HEK293T (cell line): ENCODE measurements around the gene FHIT.

ENCODE experiments used
- ARNT ChIP-seq: fragments of 450-650 bp; IDR thresholded peaks from 2 replicates; pipeline ENCODE4 v1.6.1; 2017; ENCODE audit warnings: mild to moderate bottlenecking
- BHLHE40 ChIP-seq: fragments of 450-650 bp; IDR thresholded peaks from 2 replicates; pipeline ENCODE4 v1.6.1; 2016; ENCODE audit warnings: mild to moderate bottlenecking, moderate library complexity, borderline replicate concordance
- CTBP1 ChIP-seq: fragments of 450-650 bp; IDR thresholded peaks from 2 replicates; pipeline ENCODE4 v1.6.1; 2016; ENCODE audit warnings: borderline replicate concordance
- ELF4 ChIP-seq: fragments of 450-650 bp; IDR thresholded peaks from 2 replicates; pipeline ENCODE4 v1.6.1; 2017; ENCODE audit warnings: antibody characterized with exemption
- FOXK2 ChIP-seq: fragments of 450-650 bp; IDR thresholded peaks from 2 replicates; pipeline ENCODE4 v1.6.1; 2016; ENCODE audit warnings: mild to moderate bottlenecking
- L3MBTL2 ChIP-seq: fragments of 450-650 bp; conservative IDR thresholded peaks from 2 replicates; pipeline ENCODE4 v1.6.1; 2016; ENCODE audit warnings: mild to moderate bottlenecking
- NFRKB ChIP-seq: fragments of 450-650 bp; IDR thresholded peaks from 2 replicates; pipeline ENCODE4 v1.6.1; 2016; ENCODE audit warnings: mild to moderate bottlenecking, moderate library complexity
- SP1 ChIP-seq: fragments of 450-650 bp; IDR thresholded peaks from 2 replicates; pipeline ENCODE4 v1.6.1; 2017
- SUZ12 ChIP-seq: fragments of 450-650 bp; IDR thresholded peaks from 2 replicates; pipeline ENCODE4 v1.6.1; 2016; ENCODE audit warnings: mild to moderate bottlenecking
- TARDBP ChIP-seq: fragments of 450-650 bp; IDR thresholded peaks from 2 replicates; pipeline ENCODE4 v1.6.1; 2016
- ZNF384 ChIP-seq: fragments of 450-650 bp; IDR thresholded peaks from 2 replicates; pipeline ENCODE4 v1.6.1; 2016
- TF ChIP-seq, protein P1 (sequence below): fragments of 450-650 bp; IDR thresholded peaks from 2 replicates; pipeline ENCODE4 v1.6.1; 2016

DNA sequence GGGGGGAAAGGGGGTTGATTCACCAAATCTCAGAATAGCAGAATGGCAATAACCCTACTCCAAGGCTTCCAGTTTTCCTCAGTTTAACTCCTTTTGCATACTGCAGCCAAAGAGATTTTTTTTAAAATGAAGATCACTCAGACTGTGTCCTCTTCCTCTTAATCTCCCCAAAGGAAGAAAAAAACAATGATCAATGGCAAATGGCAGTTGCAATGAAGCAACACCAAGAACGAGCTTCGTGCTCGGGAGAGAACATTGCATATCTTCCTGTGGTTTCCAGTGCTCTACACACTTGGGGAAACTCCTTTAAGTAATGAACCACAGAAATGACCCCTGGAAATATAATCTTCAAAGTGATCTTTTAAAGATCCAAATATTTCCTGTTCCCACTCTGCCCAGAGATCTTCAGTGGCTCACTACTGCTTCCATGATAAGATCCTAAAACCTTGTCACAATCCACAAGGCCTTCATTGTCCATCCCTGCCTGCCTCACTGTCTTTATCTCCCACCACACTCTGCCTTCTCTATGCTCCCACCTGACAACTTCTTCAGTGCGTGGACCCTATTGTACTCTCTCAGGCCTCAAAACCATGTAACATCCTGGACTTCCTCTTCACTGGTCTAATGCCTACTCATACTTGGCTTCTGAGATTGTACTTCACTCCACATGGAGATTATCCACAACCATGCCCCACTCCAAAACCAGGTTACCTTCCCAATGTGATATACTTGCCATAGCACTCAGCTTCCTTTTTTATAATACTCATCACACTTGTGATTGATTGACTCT lies 394.8 kb downstream of the FHIT start:
- TF ChIP-seq SP1 (no peak), ELF4 (no peak), ARNT (no peak), L3MBTL2 (no peak), ZNF384 (no peak), BHLHE40 (no peak), CTBP1 (no peak), FOXK2 (no peak), SUZ12 (no peak), NFRKB (no peak), TARDBP (no peak)
- TF ChIP-seq, protein P1, sequence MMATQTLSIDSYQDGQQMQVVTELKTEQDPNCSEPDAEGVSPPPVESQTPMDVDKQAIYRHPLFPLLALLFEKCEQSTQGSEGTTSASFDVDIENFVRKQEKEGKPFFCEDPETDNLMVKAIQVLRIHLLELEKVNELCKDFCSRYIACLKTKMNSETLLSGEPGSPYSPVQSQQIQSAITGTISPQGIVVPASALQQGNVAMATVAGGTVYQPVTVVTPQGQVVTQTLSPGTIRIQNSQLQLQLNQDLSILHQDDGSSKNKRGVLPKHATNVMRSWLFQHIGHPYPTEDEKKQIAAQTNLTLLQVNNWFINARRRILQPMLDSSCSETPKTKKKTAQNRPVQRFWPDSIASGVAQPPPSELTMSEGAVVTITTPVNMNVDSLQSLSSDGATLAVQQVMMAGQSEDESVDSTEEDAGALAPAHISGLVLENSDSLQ = no peak
